Inflammatory macrophage treated with lipopolysaccharide for 1 hour (primary cell): Measurements from ENCODE around the gene ZNF664.
A peak's percentile ranks its signal among the peaks of the same experiment; 100 is the strongest.

ENCODE experiments used
- DNase-seq, 2 donors: peaks; one replicate each; pipeline ENCODE4 v3.0.0-alpha.2; 2020 to 2022

Gene ZNF664

DNA sequence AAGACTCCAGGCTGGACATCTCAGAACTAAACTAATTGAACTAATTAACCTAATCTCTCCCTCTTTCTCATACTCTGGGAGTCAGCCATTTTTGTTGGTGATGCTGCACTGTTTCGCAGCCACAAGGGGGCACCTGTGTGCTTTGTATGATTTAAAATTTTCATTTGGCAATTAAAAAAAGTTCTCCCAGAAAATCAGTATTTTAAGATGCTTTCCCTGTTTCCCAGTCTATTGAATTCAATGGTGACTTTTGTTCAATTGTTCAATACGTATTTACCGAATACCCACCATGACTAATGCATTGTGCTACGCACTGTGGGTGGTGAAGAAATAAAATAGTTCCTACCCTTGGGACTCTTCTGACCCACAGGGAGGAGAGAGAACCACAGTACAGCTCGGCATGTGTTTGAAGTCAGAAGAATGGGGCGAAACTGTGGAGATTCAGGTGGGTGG lies 63.7 kb downstream of the ZNF664 start:
- peak in 1 of 2 donors; percentile 79 for DNase-seq

DNA sequence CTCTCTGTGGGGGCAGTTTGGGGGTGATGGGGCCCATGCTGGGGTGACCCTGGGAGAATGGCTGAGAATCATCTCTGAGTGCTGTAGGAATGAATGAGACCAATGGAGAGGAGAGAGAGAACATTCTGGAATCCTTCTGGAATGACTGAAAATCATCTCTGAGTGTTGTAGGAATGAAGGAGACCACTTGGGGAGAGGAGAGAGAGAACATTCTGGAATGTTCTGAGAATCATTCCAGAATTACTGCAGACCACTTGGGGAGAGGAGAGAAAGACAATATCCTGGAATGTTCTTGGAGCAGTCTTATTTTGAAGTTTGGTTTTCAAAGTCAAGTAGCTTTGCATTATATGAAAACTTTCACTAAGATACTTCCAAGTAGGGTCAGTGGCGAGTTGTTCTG lies 64.3 kb downstream of the ZNF664 start:
- no peak for DNase-seq

- DNase-seq = no peak
Measured at GRCh38 chr12:124039276-124039675, 66.3 kb downstream of the ZNF664 start.

- DNase-seq = peak in 1 of 2 donors; percentile 43
Measured at GRCh38 chr12:124040291-124040690, 67.3 kb downstream of the ZNF664 start.

DNA sequence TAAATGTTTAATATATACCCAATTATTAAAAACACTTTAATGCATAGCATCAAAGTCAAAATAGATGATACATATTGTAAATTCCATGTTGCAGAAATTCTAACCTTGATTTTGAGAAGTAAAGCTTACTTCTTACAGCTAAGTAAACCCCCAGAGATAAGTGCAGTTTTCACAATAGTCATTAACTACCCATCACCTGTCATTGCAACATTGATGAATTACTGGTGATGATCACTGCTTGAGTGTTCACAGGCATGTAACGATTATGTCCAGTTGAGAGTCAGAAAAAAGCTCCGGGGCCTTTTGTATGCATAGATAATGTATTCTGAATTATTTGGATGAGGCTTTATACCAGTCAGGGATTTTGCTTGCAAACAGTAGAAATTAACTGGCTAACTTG lies 67.7 kb downstream of the ZNF664 start:
- DNase-seq = no peak

DNA sequence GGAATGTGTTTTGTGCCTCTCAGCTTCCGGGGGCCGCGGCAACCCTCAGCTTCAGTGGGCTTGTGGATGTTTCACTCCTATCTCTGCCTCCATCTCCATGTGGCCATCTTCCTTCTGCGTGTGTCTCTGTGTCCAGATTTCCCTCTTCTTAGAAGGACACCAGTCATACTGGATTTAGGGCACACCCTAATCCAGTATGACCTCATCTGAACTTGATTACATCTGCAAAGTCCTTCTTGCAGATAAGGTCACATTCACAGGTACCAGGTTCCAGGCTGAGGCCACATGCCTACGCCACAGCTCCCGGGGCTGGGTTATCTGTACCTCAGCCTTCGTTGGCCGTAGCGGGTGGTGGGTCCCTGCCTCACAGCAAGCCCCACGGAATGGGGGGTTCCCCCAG lies 68.9 kb downstream of the ZNF664 start:
- no peak for DNase-seq

DNA sequence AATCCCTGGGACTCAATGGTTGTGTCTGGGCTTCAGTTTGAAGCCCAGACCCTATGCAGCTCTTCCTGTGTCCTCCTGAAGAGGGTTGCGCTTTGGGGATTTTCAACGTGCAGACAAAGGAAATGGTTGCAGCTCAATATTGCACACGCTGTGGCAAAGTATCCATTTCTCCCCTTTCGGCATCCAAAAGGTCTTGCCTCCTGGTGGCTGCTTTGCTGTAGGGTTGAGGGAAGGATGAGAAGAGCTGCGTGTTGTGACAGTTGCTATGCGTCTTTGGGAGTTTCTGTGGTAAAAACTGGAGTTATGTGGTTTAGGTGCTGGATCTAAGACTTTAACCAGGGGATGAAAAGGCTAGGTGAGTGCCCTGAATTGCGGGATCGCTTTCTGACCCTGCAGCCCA lies 71.0 kb downstream of the ZNF664 start:
- DNase-seq = no peak

- DNase-seq = no peak
Measured at GRCh38 chr12:124044809-124045321, 71.8 kb downstream of the ZNF664 start.

- no peak for DNase-seq
Measured at GRCh38 chr12:124045671-124046455, 72.8 kb downstream of the ZNF664 start.

- no peak for DNase-seq
Measured at GRCh38 chr12:124046456-124046740, 73.4 kb downstream of the ZNF664 start.

GRCh38 chr12:124047045-124047566 lies 74.1 kb downstream of the ZNF664 start:
- no peak for DNase-seq

DNA sequence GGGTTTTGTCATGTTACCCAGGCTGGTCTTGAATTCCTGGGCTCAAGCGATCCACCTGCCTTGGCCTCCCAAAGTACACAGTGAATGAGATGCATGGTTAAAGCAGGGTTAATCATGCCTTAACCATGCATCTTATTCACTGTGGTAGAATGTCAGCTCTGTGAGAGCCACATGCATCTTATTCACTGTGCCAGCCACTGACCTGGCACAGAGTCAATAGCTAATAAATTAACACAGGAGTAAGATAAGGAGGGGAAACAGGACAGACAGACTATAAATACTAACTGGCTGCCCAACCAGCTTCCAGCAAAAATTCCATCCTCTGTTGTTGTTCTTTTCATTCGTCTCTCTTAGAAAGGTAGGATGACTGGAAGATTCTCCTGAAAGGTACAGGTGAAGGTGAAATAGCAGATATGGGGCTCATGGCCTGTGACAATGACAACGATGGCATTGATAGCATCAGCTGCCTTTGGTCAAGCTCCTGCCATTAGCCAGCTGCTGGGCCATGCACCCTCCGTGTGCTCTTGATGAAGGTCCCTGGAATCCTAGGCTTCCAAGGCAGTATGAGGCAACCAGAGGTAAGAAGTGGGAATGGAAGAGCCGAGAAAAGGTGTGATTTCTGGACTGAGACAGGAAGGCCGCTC lies 76.6 kb downstream of the ZNF664 start:
- DNase-seq = no peak

- DNase-seq = peak in 1 of 2 donors; percentile 32
Measured at GRCh38 chr12:124053851-124054250, 80.8 kb downstream of the ZNF664 start.

DNA sequence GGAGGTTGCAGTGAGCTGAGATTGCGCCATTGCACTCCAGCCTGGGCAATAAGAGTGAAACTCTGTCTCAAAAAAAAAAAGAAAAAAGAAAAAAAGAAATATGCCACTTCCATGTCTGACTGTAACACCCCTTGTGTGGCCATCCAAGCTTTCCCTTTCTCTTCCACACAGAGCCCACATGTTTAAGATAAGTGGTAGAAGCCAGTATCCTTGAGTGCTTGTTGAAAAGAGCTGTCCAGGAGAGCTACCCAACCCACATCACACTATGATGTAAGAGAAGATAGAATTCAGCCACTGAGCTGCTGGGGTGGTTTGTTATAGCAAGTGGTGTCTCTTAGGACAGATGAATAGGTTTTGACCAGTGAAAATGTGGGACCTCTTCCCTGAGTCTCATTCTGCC lies 82.1 kb downstream of the ZNF664 start:
- no peak for DNase-seq

DNA sequence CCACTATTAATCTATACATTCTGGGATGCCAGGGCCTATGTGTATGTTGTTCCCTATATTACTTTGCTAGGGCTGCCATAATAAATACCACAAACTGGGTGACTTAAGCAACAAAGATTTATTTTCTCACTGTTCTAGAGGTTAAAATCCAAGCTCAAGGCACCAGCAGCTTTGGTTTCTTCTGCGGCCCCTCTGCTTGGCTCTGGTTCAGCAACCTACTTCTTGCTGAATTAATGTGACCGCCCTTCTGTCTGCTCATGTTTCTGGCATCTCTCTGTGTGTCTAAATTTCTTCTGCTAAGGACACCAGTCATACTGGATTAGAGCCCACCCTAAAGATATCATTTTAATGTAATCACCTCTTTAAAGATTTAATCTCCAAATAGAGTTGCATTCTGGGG lies 84.7 kb downstream of the ZNF664 start:
- DNase-seq = no peak

DNA sequence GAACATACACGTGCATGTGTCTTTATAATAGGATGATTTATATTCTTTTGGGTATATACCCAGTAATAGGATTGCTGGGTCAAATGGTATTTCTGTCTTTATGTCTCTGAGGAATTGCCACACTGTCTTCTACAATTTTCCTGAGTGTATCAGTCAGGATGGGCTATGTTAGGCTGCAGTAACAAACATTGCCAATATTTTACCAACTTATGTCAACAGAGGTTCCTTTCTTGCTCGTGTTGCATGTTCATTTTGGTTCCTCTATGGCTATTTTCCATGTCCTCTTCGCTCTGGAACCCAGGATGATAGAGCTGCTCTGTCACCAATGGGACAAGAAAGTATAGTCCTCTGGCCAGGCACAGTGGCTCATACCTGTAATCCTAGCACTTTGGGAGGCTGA lies 86.7 kb downstream of the ZNF664 start:
- no peak for DNase-seq
